H1 (cell line): ENCODE measurements around the gene PRR12. TPM values are rescaled to one million over a fixed set of nuclear protein-coding genes. Genes with fewer than 3 reads are reported as not detected.
A peak's percentile ranks its signal among the peaks of the same experiment; 100 is the strongest.

ENCODE experiments used
- ATF2 ChIP-seq: IDR thresholded peaks from 2 replicates; pipeline ENCODE4 v1.6.1; 2012; ENCODE audit warnings: low read length, inconsistent platforms
- ATF3 ChIP-seq: IDR thresholded peaks from 2 replicates; pipeline ENCODE4 v1.6.1; 2011; ENCODE audit warnings: low read depth, mild to moderate bottlenecking, low read length; ENCODE audit not compliant: insufficient read depth
- CHD7 ChIP-seq: fragments of 300-600 bp; sonication (generic); IDR thresholded peaks from 2 replicates; pipeline ENCODE4 v1.7.1; 2012; ENCODE audit warnings: low read length, moderate library complexity, mild to moderate bottlenecking, inconsistent platforms; ENCODE audit not compliant: insufficient replicate concordance
- NRF1 ChIP-seq: IDR thresholded peaks from 2 replicates; pipeline ENCODE4 v1.6.1; 2011; ENCODE audit warnings: mild to moderate bottlenecking, low read depth, low read length, improper control_type of control experiment
- USF2 ChIP-seq: IDR thresholded peaks from 2 replicates; pipeline ENCODE4 v1.6.1; 2011; ENCODE audit warnings: low read length, improper control_type of control experiment
- polyA plus RNA-seq, 7 experiments: library from polyadenylated mRNA; depleted of rRNA in 3 of 7; stranded (reverse) in 5 of 7; unstranded in 2 of 7; fragments of >200 nt in 5 of 7; fragments of 200-250 nt in 2 of 7; gene quantifications; 1 replicate in 5 of 7; 2 replicates in 1 of 7; 4 replicates in 1 of 7; pipeline versions ENCODE4 v1.2.1 to v1.2.3, GENCODE V29; 2011 to 2013; ENCODE audit warnings: missing spikeins in 2 of 7, mixed read lengths in 2 of 7
- total RNA-seq: library from RNA; stranded (reverse); fragmentation: NEBNext Ultra II Directional; extraction: Animal tissue kit (Norgen Biotek cat#: 25700); gene quantifications from 2 replicates; pipeline ENCODE4 v1.2.1, GENCODE V29; 2021

PRR12 gene
- total and polyA plus RNA-seq, 2 of the 8 experiments (the other 6 are each of a cell fraction or from before 2014, with no cell fraction given): 2.5 to 59.4 TPM

GRCh38 chr19:49665351-49666119 lies 74.6 kb downstream of the PRR12 start, which contains the start of the genes BCL2L12 and IRF3 (continued):
- TF ChIP-seq NRF1: peak; percentile 95
- 0 out of 2 replicates have a peak, but pooled peaks have one; percentile 34 for TF ChIP-seq ATF2
- peak; percentile 55; the same call in 1 of the 2 replicates for TF ChIP-seq ATF3
- 0 out of 2 replicates have a peak, but pooled peaks have one; percentile 27 for TF ChIP-seq USF2
- no peak for TF ChIP-seq CHD7
